22Rv1 (cell line): Measurements from ENCODE around the gene MTRFR.

Experiments
- CTCF ChIP-seq: fragments of 450-650 bp; IDR thresholded peaks from 2 replicates; pipeline ENCODE4 v1.5.1; 2017; ENCODE audit warnings: mild to moderate bottlenecking
- ZFX ChIP-seq: fragments of 450-650 bp; IDR thresholded peaks from 2 replicates; pipeline ENCODE4 v1.6.1; 2017; ENCODE audit warnings: antibody characterized with exemption, borderline replicate concordance

DNA sequence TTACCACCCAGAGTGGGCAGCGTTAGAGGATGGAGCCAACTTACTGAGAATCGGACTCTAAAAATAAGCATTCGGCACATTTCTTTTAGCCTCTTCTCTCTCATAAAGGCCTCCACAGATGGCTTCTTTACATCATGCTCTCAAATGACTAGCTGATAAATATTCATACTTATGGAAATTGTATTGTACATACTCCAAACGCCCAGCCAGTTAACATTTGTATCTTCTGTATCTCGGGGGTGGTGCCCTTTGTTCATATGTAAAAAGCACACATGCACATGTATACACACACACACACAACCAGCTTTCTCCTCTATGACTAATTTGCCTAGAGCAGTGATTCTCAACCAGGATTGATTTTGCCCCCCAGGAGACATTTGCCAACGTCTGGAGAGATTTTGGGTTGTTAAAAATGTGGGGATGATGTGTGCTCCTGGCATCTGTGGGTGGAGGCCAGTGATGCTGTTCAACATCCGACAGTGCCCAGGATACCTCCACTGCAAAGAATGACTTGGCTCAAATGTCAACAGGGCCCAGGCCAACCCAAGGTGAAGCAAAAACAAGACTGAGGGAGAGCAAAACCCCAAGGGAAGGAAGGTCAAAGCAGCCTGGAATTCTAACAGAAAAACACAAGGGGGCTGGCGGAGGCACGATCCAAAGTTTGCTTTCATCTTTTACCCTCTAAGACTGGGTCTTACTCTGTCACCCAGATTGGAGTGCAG lies 53.6 kb downstream of the MTRFR start:
- TF ChIP-seq CTCF (no peak), ZFX (no peak)
